ENCODE results near the gene DIRAS1. TPM values are rescaled to one million over a fixed set of nuclear protein-coding genes. Genes with fewer than 3 reads are reported as not detected.

Gene DIRAS1, protein sequence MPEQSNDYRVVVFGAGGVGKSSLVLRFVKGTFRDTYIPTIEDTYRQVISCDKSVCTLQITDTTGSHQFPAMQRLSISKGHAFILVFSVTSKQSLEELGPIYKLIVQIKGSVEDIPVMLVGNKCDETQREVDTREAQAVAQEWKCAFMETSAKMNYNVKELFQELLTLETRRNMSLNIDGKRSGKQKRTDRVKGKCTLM
- under 1 TPM; 0.08 to 0.09 TPM for total RNA-seq
- under 1 TPM in 1 of 2 donors, not detected in 1; 0.01 TPM for polyA plus RNA-seq

DNA sequence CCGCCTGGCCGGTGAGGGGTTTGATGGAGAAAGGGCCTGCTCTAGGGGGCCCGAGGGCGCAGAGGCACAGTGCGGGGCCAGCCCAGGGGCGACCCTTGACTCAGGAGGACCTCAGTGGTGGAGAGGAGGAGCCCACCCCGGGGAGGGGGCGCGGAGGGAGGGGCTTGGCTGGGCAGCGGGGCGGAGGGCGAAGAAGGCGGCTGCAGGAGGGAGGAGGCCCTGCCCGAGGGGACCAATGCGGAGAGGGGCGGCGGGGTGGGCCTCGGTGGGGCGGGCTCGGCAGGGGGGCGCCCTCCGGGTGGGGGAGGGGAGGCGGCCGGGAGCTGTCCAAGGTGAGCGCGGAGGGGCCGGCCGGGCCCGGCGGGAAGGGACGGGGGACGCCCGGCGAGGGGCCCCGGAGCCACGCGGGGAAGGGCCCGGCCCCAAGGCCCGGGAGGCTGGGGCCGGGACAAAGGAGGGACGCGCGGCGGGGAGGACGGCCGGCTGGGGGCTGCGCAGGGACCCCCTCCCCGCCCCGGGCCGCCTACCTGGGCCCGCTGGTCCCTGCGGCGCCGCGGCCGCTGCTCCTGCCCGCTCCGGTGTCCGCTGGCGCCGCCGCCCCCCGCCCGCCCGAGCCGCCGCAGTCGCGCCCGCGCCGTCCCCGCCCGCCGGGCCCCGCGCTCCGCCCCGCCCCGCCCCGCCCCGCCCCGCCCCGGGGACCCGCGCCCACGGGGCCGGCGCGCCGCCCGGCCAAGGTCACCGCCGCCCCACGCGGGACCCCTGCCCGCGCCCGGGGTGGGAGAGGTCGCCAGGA lies at the start of gene DIRAS1:
Gene DIRAS1 (minus strand): TSS at position 596 of the 793 bp plus-strand sequence. CDS start 3,566 bp downstream, outside the sequence.
- DNase-seq (ENCODE audit: low spot score): no peak
- no peak within 1 kb of the TSS for H3K27ac ChIP-seq (ENCODE audit: low read depth in 1 of 2, low read length in 2 of 2)

DNA sequence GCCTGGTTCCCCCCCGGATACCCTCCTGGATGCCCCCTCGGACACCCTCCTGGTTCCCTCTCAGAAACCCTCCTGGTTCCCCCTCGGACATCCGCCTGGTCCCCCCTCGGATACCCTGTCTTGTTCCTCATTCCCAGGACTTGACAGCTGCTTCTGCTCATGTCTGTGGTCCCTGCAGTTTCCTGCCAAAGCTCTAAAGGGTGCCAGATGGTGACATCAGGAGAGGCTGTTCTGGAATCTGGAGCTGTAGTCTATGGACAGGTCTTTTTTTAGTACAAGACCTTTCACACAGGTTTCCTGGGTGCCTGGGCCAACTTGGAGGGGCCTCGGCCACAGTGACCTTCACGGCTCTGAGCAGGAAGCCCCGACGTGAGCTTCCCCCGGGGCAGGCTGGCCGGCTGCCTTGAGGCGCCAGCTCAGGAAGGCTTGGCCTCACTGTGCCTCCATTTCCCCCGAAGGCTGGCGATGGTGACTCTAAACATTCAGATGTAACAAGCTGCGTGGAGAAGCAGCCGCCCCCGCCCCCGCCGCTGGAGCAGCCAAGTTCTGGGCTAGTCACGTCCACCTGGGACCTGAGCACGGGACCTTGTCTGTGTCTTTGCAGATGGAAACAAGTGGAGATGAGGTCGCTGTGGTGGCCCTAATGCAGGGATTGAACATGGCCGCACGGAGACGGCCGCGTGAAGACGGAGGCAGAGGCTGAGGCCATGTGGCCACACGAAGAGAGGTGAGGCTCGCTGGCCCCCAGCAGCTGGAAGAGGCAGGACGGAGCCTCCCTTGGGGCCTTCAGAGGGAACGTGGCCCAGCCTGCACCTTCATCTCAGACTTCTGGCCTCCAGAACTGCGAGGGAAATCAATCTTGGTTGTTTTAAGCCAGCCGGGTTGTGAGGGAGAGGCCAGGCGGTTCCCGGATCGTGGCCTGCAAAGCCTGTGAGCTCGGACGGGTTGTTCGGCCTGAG lies 49.2 kb upstream of the DIRAS1 start:
- no peak overlapping the region for H3K9ac ChIP-seq (ENCODE audit: low read depth in 1 of 2, low read length in 2 of 2)
- DNase-seq (ENCODE audit: low spot score): no peak
- peak overlapping the region in 1 of 2 donors; percentile 38 for H3K27ac ChIP-seq (ENCODE audit: low read depth in 1 of 2, low read length in 2 of 2)
- H3K4me3 ChIP-seq (ENCODE audit: low read depth in 1 of 3, low read length in 3 of 3): no peak overlapping the region
- H3K27me3 ChIP-seq (ENCODE audit: control insufficient read depth in 4 of 4, insufficient read depth in 4 of 4, low read length in 3 of 4): no peaks in the 10 kb centered on the region
- WGBS: 84% methylated on average over 40 of the region's 40 CpGs
- peaks cover 0 to 14% (median 3%) of the 10 kb centered on the region in 4 donors for H3K36me3 ChIP-seq (ENCODE audit: control insufficient read depth in 4 of 4, insufficient read depth in 3 of 4, low read depth in 1 of 4, low read length in 3 of 4)
- peaks cover 1 to 13% (median 7%) of the 10 kb centered on the region in 4 donors for H3K4me1 ChIP-seq (ENCODE audit: control insufficient read depth in 4 of 4, insufficient read depth in 4 of 4, low read length in 3 of 4)
- no peaks in the 10 kb centered on the region for H3K9me3 ChIP-seq (ENCODE audit: control insufficient read depth in 4 of 4, low read length in 3 of 4)
- TF ChIP-seq EGR1 (IDR thresholded peaks at IDR 0.05; ENCODE audit: low read depth in 2 of 2) (no peak), TAF1 (conservative IDR thresholded peaks at IDR 0.05) (no peak), HNF4A (conservative IDR thresholded peaks at IDR 0.05) (no peak), RXRA (IDR thresholded peaks at IDR 0.05) (no peak)
- TF ChIP-seq, protein P1, sequence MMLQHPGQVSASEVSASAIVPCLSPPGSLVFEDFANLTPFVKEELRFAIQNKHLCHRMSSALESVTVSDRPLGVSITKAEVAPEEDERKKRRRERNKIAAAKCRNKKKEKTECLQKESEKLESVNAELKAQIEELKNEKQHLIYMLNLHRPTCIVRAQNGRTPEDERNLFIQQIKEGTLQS (IDR thresholded peaks at IDR 0.05): no peak
- TF ChIP-seq, protein P2, sequence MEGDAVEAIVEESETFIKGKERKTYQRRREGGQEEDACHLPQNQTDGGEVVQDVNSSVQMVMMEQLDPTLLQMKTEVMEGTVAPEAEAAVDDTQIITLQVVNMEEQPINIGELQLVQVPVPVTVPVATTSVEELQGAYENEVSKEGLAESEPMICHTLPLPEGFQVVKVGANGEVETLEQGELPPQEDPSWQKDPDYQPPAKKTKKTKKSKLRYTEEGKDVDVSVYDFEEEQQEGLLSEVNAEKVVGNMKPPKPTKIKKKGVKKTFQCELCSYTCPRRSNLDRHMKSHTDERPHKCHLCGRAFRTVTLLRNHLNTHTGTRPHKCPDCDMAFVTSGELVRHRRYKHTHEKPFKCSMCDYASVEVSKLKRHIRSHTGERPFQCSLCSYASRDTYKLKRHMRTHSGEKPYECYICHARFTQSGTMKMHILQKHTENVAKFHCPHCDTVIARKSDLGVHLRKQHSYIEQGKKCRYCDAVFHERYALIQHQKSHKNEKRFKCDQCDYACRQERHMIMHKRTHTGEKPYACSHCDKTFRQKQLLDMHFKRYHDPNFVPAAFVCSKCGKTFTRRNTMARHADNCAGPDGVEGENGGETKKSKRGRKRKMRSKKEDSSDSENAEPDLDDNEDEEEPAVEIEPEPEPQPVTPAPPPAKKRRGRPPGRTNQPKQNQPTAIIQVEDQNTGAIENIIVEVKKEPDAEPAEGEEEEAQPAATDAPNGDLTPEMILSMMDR (IDR thresholded peaks at IDR 0.05; ENCODE audit: low read depth, low read length, missing input control): no peak
- TF ChIP-seq, protein P3, sequence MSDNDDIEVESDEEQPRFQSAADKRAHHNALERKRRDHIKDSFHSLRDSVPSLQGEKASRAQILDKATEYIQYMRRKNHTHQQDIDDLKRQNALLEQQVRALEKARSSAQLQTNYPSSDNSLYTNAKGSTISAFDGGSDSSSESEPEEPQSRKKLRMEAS (IDR thresholded peaks at IDR 0.05): no peak
- TF ChIP-seq, protein P4, sequence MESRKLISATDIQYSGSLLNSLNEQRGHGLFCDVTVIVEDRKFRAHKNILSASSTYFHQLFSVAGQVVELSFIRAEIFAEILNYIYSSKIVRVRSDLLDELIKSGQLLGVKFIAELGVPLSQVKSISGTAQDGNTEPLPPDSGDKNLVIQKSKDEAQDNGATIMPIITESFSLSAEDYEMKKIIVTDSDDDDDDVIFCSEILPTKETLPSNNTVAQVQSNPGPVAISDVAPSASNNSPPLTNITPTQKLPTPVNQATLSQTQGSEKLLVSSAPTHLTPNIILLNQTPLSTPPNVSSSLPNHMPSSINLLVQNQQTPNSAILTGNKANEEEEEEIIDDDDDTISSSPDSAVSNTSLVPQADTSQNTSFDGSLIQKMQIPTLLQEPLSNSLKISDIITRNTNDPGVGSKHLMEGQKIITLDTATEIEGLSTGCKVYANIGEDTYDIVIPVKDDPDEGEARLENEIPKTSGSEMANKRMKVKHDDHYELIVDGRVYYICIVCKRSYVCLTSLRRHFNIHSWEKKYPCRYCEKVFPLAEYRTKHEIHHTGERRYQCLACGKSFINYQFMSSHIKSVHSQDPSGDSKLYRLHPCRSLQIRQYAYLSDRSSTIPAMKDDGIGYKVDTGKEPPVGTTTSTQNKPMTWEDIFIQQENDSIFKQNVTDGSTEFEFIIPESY (IDR thresholded peaks at IDR 0.05): no peak

More for the DNA sequence above, at the start of gene DIRAS1:
- no peaks in the 10 kb centered on the region for H3K36me3 ChIP-seq (ENCODE audit: control insufficient read depth in 4 of 4, insufficient read depth in 3 of 4, low read depth in 1 of 4, low read length in 3 of 4)
- peak within 1 kb of the TSS in 1 of 3 donors; percentile 50 for H3K4me3 ChIP-seq (ENCODE audit: low read depth in 1 of 3, low read length in 3 of 3)
- peaks cover 0 to 7% (median 3%) of the 10 kb centered on the region in 4 donors for H3K27me3 ChIP-seq (ENCODE audit: control insufficient read depth in 4 of 4, insufficient read depth in 4 of 4, low read length in 3 of 4)
- no peak within 1 kb of the TSS for H3K9ac ChIP-seq (ENCODE audit: low read depth in 1 of 2, low read length in 2 of 2)
- H3K9me3 ChIP-seq (ENCODE audit: control insufficient read depth in 4 of 4, low read length in 3 of 4): peaks cover 0 to 1% (median 0%) of the 10 kb centered on the region in 4 donors
- TF ChIP-seq, protein P5, sequence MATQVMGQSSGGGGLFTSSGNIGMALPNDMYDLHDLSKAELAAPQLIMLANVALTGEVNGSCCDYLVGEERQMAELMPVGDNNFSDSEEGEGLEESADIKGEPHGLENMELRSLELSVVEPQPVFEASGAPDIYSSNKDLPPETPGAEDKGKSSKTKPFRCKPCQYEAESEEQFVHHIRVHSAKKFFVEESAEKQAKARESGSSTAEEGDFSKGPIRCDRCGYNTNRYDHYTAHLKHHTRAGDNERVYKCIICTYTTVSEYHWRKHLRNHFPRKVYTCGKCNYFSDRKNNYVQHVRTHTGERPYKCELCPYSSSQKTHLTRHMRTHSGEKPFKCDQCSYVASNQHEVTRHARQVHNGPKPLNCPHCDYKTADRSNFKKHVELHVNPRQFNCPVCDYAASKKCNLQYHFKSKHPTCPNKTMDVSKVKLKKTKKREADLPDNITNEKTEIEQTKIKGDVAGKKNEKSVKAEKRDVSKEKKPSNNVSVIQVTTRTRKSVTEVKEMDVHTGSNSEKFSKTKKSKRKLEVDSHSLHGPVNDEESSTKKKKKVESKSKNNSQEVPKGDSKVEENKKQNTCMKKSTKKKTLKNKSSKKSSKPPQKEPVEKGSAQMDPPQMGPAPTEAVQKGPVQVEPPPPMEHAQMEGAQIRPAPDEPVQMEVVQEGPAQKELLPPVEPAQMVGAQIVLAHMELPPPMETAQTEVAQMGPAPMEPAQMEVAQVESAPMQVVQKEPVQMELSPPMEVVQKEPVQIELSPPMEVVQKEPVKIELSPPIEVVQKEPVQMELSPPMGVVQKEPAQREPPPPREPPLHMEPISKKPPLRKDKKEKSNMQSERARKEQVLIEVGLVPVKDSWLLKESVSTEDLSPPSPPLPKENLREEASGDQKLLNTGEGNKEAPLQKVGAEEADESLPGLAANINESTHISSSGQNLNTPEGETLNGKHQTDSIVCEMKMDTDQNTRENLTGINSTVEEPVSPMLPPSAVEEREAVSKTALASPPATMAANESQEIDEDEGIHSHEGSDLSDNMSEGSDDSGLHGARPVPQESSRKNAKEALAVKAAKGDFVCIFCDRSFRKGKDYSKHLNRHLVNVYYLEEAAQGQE (IDR thresholded peaks at IDR 0.05): no peak
- TF ChIP-seq, protein P4 (IDR thresholded peaks at IDR 0.05): no peak
- TF ChIP-seq RAD21 (IDR thresholded peaks at IDR 0.05) (no peak), FOXA1 (IDR thresholded peaks at IDR 0.05) (no peak), FOXA2 (IDR thresholded peaks at IDR 0.05) (no peak), YY1 (IDR thresholded peaks at IDR 0.05) (no peak), JUND (IDR thresholded peaks at IDR 0.05) (no peak), HNF4A (conservative IDR thresholded peaks at IDR 0.05) (no peak), TAF1 (conservative IDR thresholded peaks at IDR 0.05) (no peak), EGR1 (IDR thresholded peaks at IDR 0.05; ENCODE audit: low read depth in 2 of 2) (no peak)
- TF ChIP-seq, protein P1 (IDR thresholded peaks at IDR 0.05): no peak
- peaks cover 0 to 8% (median 5%) of the 10 kb centered on the region in 4 donors for H3K4me1 ChIP-seq (ENCODE audit: control insufficient read depth in 4 of 4, insufficient read depth in 4 of 4, low read length in 3 of 4)
- 3% methylated on average over 100 of the region's 100 CpGs for WGBS

Measured in liver (tissue), 9 donors.